Left renal cortex interstitium (tissue), 4 donors: ENCODE results near the gene EXD2. TPM values are rescaled to one million over a fixed set of nuclear protein-coding genes. Genes with fewer than 3 reads are reported as not detected.
"Not testable (repeated sequence)": the region's sequence is repeated elsewhere in the genome, so short reads cannot be mapped to it uniquely, and the experiment has no call there.

Experiments
- DNase-seq, 4 donors: peaks; one replicate each; pipeline ENCODE4 v3.0.0-alpha.2; 2013; ENCODE audit warnings: low read depth in 4 of 4, low spot score in 2 of 4, missing footprints in 1 of 4
- polyA plus RNA-seq, 4 donors: library from polyadenylated mRNA; unstranded; fragments of 120-200 nt; gene quantifications; one replicate each; pipeline ENCODE4 v1.2.1, GENCODE V29; 2013; ENCODE audit not compliant: insufficient read length in 4 of 4

EXD2 gene
- polyA plus RNA-seq, 4 donors = 18.9 to 36.4 (median 33.4) TPM

GRCh38 chr14:69190191-69190590 lies 1.1 kb upstream of the EXD2 start:
- DNase-seq = no peak

- no peak for DNase-seq
These were observed 2.4 kb downstream of the EXD2 start for GRCh38 chr14:69193721-69194120.

- no peak for DNase-seq
These were observed 8.5 kb downstream of the EXD2 start for GRCh38 chr14:69199786-69200185.

- DNase-seq = no peak
These were observed 13.5 kb downstream of the EXD2 start for GRCh38 chr14:69204753-69205152.

GRCh38 chr14:69207435-69208041 lies 16.2 kb downstream of the EXD2 start:
- DNase-seq = no peak

- no peak for DNase-seq
These were observed 17.4 kb downstream of the EXD2 start for GRCh38 chr14:69208666-69209065.

- DNase-seq = peak in 3 of 4 donors; percentile 21 to 39 (median 29)
These were observed 23.1 kb downstream of the EXD2 start for GRCh38 chr14:69214393-69214792.

- not testable (repeated sequence) for DNase-seq
These were observed 26.4 kb downstream of the EXD2 start for GRCh38 chr14:69217663-69218062.

GRCh38 chr14:69224946-69225345 lies 33.6 kb downstream of the EXD2 start:
- no peak for DNase-seq

- no peak for DNase-seq
These were observed 34.9 kb downstream of the EXD2 start for GRCh38 chr14:69226178-69226577.

- DNase-seq = no peak
These were observed 35.4 kb downstream of the EXD2 start for GRCh38 chr14:69226736-69227135.

GRCh38 chr14:69231486-69231885 lies 40.2 kb downstream of the EXD2 start:
- DNase-seq = no peak

GRCh38 chr14:69232388-69232787 lies 41.1 kb downstream of the EXD2 start:
- DNase-seq = no peak

GRCh38 chr14:69234106-69234505 lies 42.8 kb downstream of the EXD2 start:
- no peak for DNase-seq

- DNase-seq = no peak
These were observed 44.4 kb downstream of the EXD2 start for GRCh38 chr14:69235708-69236107.

- DNase-seq = no peak
These were observed 45.8 kb downstream of the EXD2 start for GRCh38 chr14:69237142-69237541.

- DNase-seq = no peak
These were observed 46.3 kb downstream of the EXD2 start for GRCh38 chr14:69237584-69237983.

- DNase-seq = no peak
These were observed 47.6 kb downstream of the EXD2 start for GRCh38 chr14:69238883-69239282.

- no peak for DNase-seq
These were observed 49.4 kb downstream of the EXD2 start for GRCh38 chr14:69240527-69241173.

- DNase-seq = no peak
These were observed 50.3 kb downstream of the EXD2 start for GRCh38 chr14:69241577-69241976.

- DNase-seq = peak in 2 of 4 donors; percentile 41 to 63
These were observed 51.3 kb downstream of the EXD2 start for GRCh38 chr14:69242311-69243224.
